K562 (cell line): ENCODE measurements around the gene BEST2. TPM values are rescaled to one million over a fixed set of nuclear protein-coding genes. Genes with fewer than 3 reads are reported as not detected.

Experiments
- BDP1 ChIP-seq: IDR thresholded peaks from 3 replicates; pipeline ENCODE4 v1.6.1; 2011; ENCODE audit not compliant: insufficient read length, insufficient read depth
- CHCHD3 ChIP-seq: fragments of 250-450 bp; sonication (Bioruptor Pico); IDR thresholded peaks from 2 replicates; pipeline ENCODE4 v2.1.2; 2022; ENCODE audit warnings: mild to moderate bottlenecking
- CREB5 ChIP-seq: fragments of 250-450 bp; sonication (Bioruptor Pico); IDR thresholded peaks from 2 replicates; pipeline ENCODE4 v1.5.0; 2020; ENCODE audit warnings: mild to moderate bottlenecking
- CREBBP ChIP-seq: IDR thresholded peaks from one replicate; pipeline ENCODE4 v1.6.1; 2012; ENCODE audit warnings: low read depth, mild to moderate bottlenecking, control low read depth, inconsistent platforms, low read length
- EHMT2 ChIP-seq: fragments of 450-650 bp; IDR thresholded peaks from 2 replicates; pipeline ENCODE4 v1.6.1; 2018; ENCODE audit warnings: antibody characterized with exemption
- NBN ChIP-seq: fragments of 450-650 bp; IDR thresholded peaks from 2 replicates; pipeline ENCODE4 v1.6.1; 2016; ENCODE audit warnings: low read depth, mild to moderate bottlenecking
- NFYB ChIP-seq: IDR thresholded peaks from 2 replicates; pipeline ENCODE4 v1.6.1; 2011; ENCODE audit warnings: mild to moderate bottlenecking, moderate library complexity; ENCODE audit not compliant: insufficient read length; ENCODE audit errors: extremely low read depth
- POLR2H ChIP-seq: IDR thresholded peaks from 2 replicates; pipeline ENCODE4 v1.6.1; 2016; ENCODE audit warnings: missing genetic modification characterization, low read depth, mild to moderate bottlenecking, control low read depth, missing compliant biosample characterization, moderate library complexity
- RBBP5 ChIP-seq: fragments of 200-600 bp; sonication (generic); IDR thresholded peaks from 2 replicates; pipeline ENCODE4 v1.6.1; 2012; ENCODE audit warnings: borderline replicate concordance, mild to moderate bottlenecking, low read length, control low read depth, inconsistent platforms; ENCODE audit not compliant: insufficient read depth, poor library complexity, severe bottlenecking
- RCOR1 ChIP-seq, 2 experiments: IDR thresholded peaks; 2 replicates each; pipeline ENCODE4 v1.6.1; 2012; ENCODE audit warnings: low read depth in 2 of 2, low read length in 2 of 2, borderline replicate concordance in 1 of 2, improper control_type of control experiment in 1 of 2
- RUNX1 ChIP-seq: sonication (generic); IDR thresholded peaks from 2 replicates; pipeline ENCODE4 v1.6.1; 2016; ENCODE audit warnings: antibody characterized with exemption, low read depth
- SNAPC5 ChIP-seq: fragments of 250-450 bp; sonication (Bioruptor Pico); IDR thresholded peaks from 2 replicates; pipeline ENCODE4 v1.8.0; 2021; ENCODE audit warnings: moderate library complexity, mild to moderate bottlenecking, inconsistent platforms
- SRSF3 ChIP-seq: fragments of 200-400 bp; formaldehyde crosslinking; IDR thresholded peaks from 2 replicates; pipeline ENCODE4 v1.6.1; 2016; ENCODE audit warnings: mild to moderate bottlenecking, low read length, moderate library complexity; ENCODE audit not compliant: insufficient read depth
- THRB ChIP-seq: fragments of 450-650 bp; formaldehyde crosslinking; conservative IDR thresholded peaks from 2 replicates; pipeline ENCODE4 v1.4.0; 2022; ENCODE audit warnings: mild to moderate bottlenecking, missing genetic modification characterization
- ZNF324 ChIP-seq: fragments of 250-450 bp; sonication (Bioruptor Pico); IDR thresholded peaks from 2 replicates; pipeline ENCODE4 v1.4.0; 2020; ENCODE audit warnings: mild to moderate bottlenecking
- ZNF384 ChIP-seq: IDR thresholded peaks from 2 replicates; pipeline ENCODE4 v1.6.1; 2012; ENCODE audit warnings: low read depth, low read length, improper control_type of control experiment
- ZNF696 ChIP-seq: fragments of 250-450 bp; sonication (Bioruptor Pico); conservative IDR thresholded peaks from 2 replicates; pipeline ENCODE4 v1.4.0; 2020; ENCODE audit warnings: mild to moderate bottlenecking, moderate library complexity
- polyA plus RNA-seq, 8 experiments: library from polyadenylated mRNA; depleted of rRNA in 4 of 8; stranded (reverse) in 5 of 8; unstranded in 3 of 8; fragments of >200 nt; fragmentation: Nextera tagmentation in 2 of 8; fragmentation: Illumina TruSeq in 1 of 8; extraction: Ambion mirVana in 2 of 8; extraction: Trizol in 1 of 8; gene quantifications; 2 replicates each; pipeline versions ENCODE4 v1.2.1 to v1.2.3, GENCODE V29; 2011 to 2014; ENCODE audit warnings: inconsistent platforms in 1 of 8, missing spikeins in 1 of 8
- total RNA-seq, 7 experiments: library from RNA; depleted of rRNA in 6 of 7; stranded (reverse); fragments of >200 nt in 6 of 7; fragmentation: Illumina TruSeq in 2 of 7; extraction: Trizol in 2 of 7; gene quantifications; 2 replicates each; pipeline versions ENCODE4 v1.2.1 to v1.2.3, GENCODE V29; 2011 to 2021; ENCODE audit warnings: low replicate concordance in 1 of 7
- TF ChIP-seq, protein P1 (sequence below): fragments of 250-450 bp; sonication (Bioruptor Pico); IDR thresholded peaks from 2 replicates; pipeline ENCODE4 v1.4.0; 2020

BEST2 gene
- total and polyA plus RNA-seq, 9 of the 15 experiments (the other 6 are each of a cell fraction or from before 2014, with no cell fraction given): not detected

DNA sequence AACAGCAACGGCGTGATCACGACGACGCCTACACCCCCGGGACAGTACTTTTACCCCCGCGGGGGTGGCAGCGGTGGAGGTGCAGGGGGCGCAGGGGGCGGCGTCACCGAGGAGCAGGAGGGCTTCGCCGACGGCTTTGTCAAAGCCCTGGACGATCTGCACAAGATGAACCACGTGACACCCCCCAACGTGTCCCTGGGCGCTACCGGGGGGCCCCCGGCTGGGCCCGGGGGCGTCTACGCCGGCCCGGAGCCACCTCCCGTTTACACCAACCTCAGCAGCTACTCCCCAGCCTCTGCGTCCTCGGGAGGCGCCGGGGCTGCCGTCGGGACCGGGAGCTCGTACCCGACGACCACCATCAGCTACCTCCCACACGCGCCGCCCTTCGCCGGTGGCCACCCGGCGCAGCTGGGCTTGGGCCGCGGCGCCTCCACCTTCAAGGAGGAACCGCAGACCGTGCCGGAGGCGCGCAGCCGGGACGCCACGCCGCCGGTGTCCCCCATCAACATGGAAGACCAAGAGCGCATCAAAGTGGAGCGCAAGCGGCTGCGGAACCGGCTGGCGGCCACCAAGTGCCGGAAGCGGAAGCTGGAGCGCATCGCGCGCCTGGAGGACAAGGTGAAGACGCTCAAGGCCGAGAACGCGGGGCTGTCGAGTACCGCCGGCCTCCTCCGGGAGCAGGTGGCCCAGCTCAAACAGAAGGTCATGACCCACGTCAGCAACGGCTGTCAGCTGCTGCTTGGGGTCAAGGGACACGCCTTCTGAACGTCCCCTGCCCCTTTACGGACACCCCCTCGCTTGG, 40.7 kb downstream of the BEST2 start (continued):
- TF ChIP-seq BDP1 (no peak), SRSF3 (peak; percentile 69; the same call in 1 of the 2 replicates), RUNX1 (peak; percentile 59; the same call in 1 of the 2 replicates), RCOR1 (IDR thresholded peaks at IDR 0.05; ENCODE audit: borderline replicate concordance in 1 of 2, low read depth in 2 of 2, low read length in 2 of 2) (peak in 1 of 2 experiments; percentile 28; a peak in 1 of 4 replicates), THRB (no peak), NBN (no peak), EHMT2 (no peak), SNAPC5 (no peak), CREB5 (no peak), NFYB (no peak), CREBBP (no peak), POLR2H (tag) (no peak), ZNF384 (no peak; the same call in 1 of the 2 replicates), RBBP5 (peak; percentile 86), ZNF696 (CRISPR knock-in tag) (no peak), CHCHD3 (no peak), ZNF324 (CRISPR knock-in tag) (no peak)
- TF ChIP-seq, protein P1, sequence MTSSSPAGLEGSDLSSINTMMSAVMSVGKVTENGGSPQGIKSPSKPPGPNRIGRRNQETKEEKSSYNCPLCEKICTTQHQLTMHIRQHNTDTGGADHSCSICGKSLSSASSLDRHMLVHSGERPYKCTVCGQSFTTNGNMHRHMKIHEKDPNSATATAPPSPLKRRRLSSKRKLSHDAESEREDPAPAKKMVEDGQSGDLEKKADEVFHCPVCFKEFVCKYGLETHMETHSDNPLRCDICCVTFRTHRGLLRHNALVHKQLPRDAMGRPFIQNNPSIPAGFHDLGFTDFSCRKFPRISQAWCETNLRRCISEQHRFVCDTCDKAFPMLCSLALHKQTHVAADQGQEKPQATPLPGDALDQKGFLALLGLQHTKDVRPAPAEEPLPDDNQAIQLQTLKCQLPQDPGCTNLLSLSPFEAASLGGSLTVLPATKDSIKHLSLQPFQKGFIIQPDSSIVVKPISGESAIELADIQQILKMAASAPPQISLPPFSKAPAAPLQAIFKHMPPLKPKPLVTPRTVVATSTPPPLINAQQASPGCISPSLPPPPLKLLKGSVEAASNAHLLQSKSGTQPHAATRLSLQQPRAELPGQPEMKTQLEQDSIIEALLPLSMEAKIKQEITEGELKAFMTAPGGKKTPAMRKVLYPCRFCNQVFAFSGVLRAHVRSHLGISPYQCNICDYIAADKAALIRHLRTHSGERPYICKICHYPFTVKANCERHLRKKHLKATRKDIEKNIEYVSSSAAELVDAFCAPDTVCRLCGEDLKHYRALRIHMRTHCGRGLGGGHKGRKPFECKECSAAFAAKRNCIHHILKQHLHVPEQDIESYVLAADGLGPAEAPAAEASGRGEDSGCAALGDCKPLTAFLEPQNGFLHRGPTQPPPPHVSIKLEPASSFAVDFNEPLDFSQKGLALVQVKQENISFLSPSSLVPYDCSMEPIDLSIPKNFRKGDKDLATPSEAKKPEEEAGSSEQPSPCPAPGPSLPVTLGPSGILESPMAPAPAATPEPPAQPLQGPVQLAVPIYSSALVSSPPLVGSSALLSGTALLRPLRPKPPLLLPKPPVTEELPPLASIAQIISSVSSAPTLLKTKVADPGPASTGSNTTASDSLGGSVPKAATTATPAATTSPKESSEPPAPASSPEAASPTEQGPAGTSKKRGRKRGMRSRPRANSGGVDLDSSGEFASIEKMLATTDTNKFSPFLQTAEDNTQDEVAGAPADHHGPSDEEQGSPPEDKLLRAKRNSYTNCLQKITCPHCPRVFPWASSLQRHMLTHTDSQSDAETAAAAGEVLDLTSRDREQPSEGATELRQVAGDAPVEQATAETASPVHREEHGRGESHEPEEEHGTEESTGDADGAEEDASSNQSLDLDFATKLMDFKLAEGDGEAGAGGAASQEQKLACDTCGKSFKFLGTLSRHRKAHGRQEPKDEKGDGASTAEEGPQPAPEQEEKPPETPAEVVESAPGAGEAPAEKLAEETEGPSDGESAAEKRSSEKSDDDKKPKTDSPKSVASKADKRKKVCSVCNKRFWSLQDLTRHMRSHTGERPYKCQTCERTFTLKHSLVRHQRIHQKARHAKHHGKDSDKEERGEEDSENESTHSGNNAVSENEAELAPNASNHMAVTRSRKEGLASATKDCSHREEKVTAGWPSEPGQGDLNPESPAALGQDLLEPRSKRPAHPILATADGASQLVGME (CRISPR knock-in tag): no peak; the same call in 1 of the 2 replicates
